HCT116 (cell line): Measurements from ENCODE around the gene COQ10B. TPM values are rescaled to one million over a fixed set of nuclear protein-coding genes. Genes with fewer than 3 reads are reported as not detected.

Experiments
- ATAC-seq: fragments of 200-7000 bp; cut with Tn5 transposase; 2 replicates; pipeline ENCODE4 v1.9.1; 2020; ENCODE audit warnings: mild to moderate bottlenecking, moderate library complexity
- BruUV-seq: library from RNA; stranded (reverse); fragments of 400-500 nt; replicated peaks from 2 replicates; lab custom pipeline; 2021; lab: Mats Ljungman, UMichigan
- CTCF ChIA-PET: fragments of 300-600 bp; sonication (Branson Sonifier 250); formaldehyde crosslinking; loops from one replicate; lab custom pipeline; 2021; ENCODE audit warnings: antibody characterized with exemption; lab: Charles Lee
- POLR2A ChIA-PET: fragments of 300-600, 350-600 bp; sonication (Branson Sonifier 250); formaldehyde crosslinking; loops from one replicate; lab custom pipeline; 2021; ENCODE audit warnings: antibody characterized with exemption; lab: Charles Lee
- RAD21 ChIA-PET, 2 experiments: fragments of 300-600 bp; sonication (Branson Sonifier 250); formaldehyde crosslinking; loops; one replicate each; lab custom pipeline; 2023; ENCODE audit warnings: low total read pairs in 2 of 2; ENCODE audit not compliant: uncharacterized antibody in 2 of 2, unreplicated experiment in 2 of 2, low non-redundant PET in 1 of 2; lab: Charles Lee
- DNase-seq: peaks from one replicate; pipeline ENCODE4 v3.0.0-alpha.2; 2010; ENCODE audit warnings: low read depth, low spot score
- H2AFZ ChIP-seq: fragments of 200-600 bp; shearing (Covaris generic), sonication (generic); 2 replicates; pipeline ENCODE4 v1.6.1; 2017; ENCODE audit warnings: low read depth, mixed run types, mixed read lengths, antibody characterized with exemption, low read length; ENCODE audit not compliant: poor library complexity, severe bottlenecking
- H3K27ac ChIP-seq: 2 replicates; pipeline ENCODE4 v1.5.1; 2012; ENCODE audit warnings: low read depth, low read length
- H3K27me3 ChIP-seq: fragments of 200-600 bp; sonication (generic); 2 replicates; pipeline ENCODE4 v1.6.1; 2016; ENCODE audit warnings: mixed run types, low read length, mixed read lengths; ENCODE audit not compliant: insufficient read depth
- H3K36me3 ChIP-seq, 2 experiments: fragments of 200-500 bp in 1 of 2; fragments of 200-600 bp in 1 of 2; sonication (Bioruptor generic) in 1 of 2; sonication (generic) in 1 of 2; 2 replicates each; pipeline versions ENCODE4 v1.5.1 to v1.6.1; 2014 to 2016; ENCODE audit warnings: low read length in 2 of 2, inconsistent platforms in 1 of 2, mixed read lengths in 1 of 2, mixed run types in 1 of 2; ENCODE audit not compliant: insufficient read depth in 2 of 2, control insufficient read depth in 1 of 2
- H3K4me1 ChIP-seq, 2 experiments: fragments of 200-600 bp in 1 of 2; sonication (generic) in 1 of 2; 2 replicates each; pipeline versions ENCODE4 v1.5.1 to v1.6.1; 2012 to 2017; ENCODE audit warnings: low read length in 2 of 2, inconsistent platforms in 1 of 2, mild to moderate bottlenecking in 1 of 2, mixed read lengths in 1 of 2, mixed run types in 1 of 2, moderate library complexity in 1 of 2; ENCODE audit not compliant: insufficient read depth in 2 of 2, control insufficient read depth in 1 of 2
- H3K4me2 ChIP-seq: fragments of 200-600 bp; sonication (generic); 2 replicates; pipeline ENCODE4 v1.6.1; 2017; ENCODE audit warnings: mixed run types, low read length, mixed read lengths
- H3K4me3 ChIP-seq, 2 experiments: fragments of 200-600 bp in 1 of 2; sonication (generic) in 1 of 2; replicated peaks in 1 of 2; 2 replicates each; pipeline ENCODE4 v1.5.1; 2011 to 2016; ENCODE audit warnings: low read length in 2 of 2, control low read depth in 1 of 2, low read depth in 1 of 2, mild to moderate bottlenecking in 1 of 2, mixed read lengths in 1 of 2, mixed run types in 1 of 2
- H3K79me2 ChIP-seq: fragments of 200-600 bp; sonication (generic); 2 replicates; pipeline ENCODE4 v1.6.1; 2017; ENCODE audit warnings: mild to moderate bottlenecking, mixed run types, low read length, moderate library complexity, mixed read lengths; ENCODE audit not compliant: insufficient read depth
- H3K9ac ChIP-seq: fragments of 200-600 bp; sonication (generic); 2 replicates; pipeline ENCODE4 v1.6.1; 2016; ENCODE audit warnings: low read length, mixed read lengths
- H3K9me2 ChIP-seq: fragments of 200-600 bp; sonication (generic), shearing (Covaris generic); 2 replicates; pipeline ENCODE4 v1.6.1; 2017; ENCODE audit warnings: mixed run types, mild to moderate bottlenecking, moderate library complexity; ENCODE audit not compliant: insufficient read depth
- H3K9me3 ChIP-seq, 2 experiments: fragments of 200-500 bp in 1 of 2; fragments of 200-600 bp in 1 of 2; sonication (Bioruptor generic) in 1 of 2; sonication (generic) in 1 of 2; 2 replicates each; pipeline ENCODE4 v1.6.1; 2014 to 2017; ENCODE audit warnings: low read length in 2 of 2, mixed read lengths in 2 of 2, inconsistent platforms in 1 of 2, low read depth in 1 of 2, mild to moderate bottlenecking in 1 of 2, mixed run types in 1 of 2, moderate library complexity in 1 of 2; ENCODE audit not compliant: control insufficient read depth in 1 of 2, insufficient read depth in 1 of 2
- H4K20me1 ChIP-seq: fragments of 200-600 bp; sonication (generic), shearing (Covaris generic); 2 replicates; pipeline ENCODE4 v1.6.1; 2017; ENCODE audit warnings: mixed run types, mild to moderate bottlenecking, moderate library complexity; ENCODE audit not compliant: insufficient read depth
- ELF1 ChIP-seq: IDR thresholded peaks from 2 replicates; pipeline ENCODE4 v1.6.1; 2012; ENCODE audit warnings: low read depth, borderline replicate concordance
- MAX ChIP-seq: IDR thresholded peaks from 2 replicates; pipeline ENCODE4 v1.6.1; 2012
- POLR2A ChIP-seq: IDR thresholded peaks from 2 replicates; pipeline ENCODE4 v1.7.0; 2011; ENCODE audit warnings: borderline replicate concordance; ENCODE audit not compliant: insufficient read depth, insufficient read length; ENCODE audit errors: extremely low read depth
- POLR2AphosphoS5 ChIP-seq: IDR thresholded peaks from 2 replicates; pipeline ENCODE4 v1.6.1; 2011; ENCODE audit warnings: mild to moderate bottlenecking, low read depth, low read length, moderate library complexity
- REST ChIP-seq: IDR thresholded peaks from 2 replicates; pipeline ENCODE4 v1.6.1; 2012; ENCODE audit warnings: low read depth
- SRF ChIP-seq: IDR thresholded peaks from 2 replicates; pipeline ENCODE4 v1.6.1; 2012; ENCODE audit warnings: low read depth
- TCF7L2 ChIP-seq: IDR thresholded peaks from 2 replicates; pipeline ENCODE4 v1.7.0; 2011; ENCODE audit warnings: borderline replicate concordance, inconsistent platforms; ENCODE audit not compliant: insufficient read depth, insufficient read length; ENCODE audit errors: extremely low read depth
- ZFX ChIP-seq: fragments of 450-650 bp; IDR thresholded peaks from 2 replicates; pipeline ENCODE4 v1.6.1; 2017
- intact Hi-C: fragments of 100-400 bp; cut with micrococcal nuclease; formaldehyde crosslinking; loops from 2 replicates; pipeline ENCODE4 v1.10.0; 2022
- total RNA-seq: library from RNA; stranded (reverse); gene quantifications from one replicate; pipeline ENCODE4 v1.2.1, GENCODE V29; 2021; ENCODE audit not compliant: unreplicated experiment
- TF ChIP-seq, protein P1 (sequence below): IDR thresholded peaks from 2 replicates; pipeline ENCODE4 v1.6.1; 2012

Gene COQ10B
- total RNA-seq, 1 experiment from 2014 or later, result 20.4 TPM

DNA sequence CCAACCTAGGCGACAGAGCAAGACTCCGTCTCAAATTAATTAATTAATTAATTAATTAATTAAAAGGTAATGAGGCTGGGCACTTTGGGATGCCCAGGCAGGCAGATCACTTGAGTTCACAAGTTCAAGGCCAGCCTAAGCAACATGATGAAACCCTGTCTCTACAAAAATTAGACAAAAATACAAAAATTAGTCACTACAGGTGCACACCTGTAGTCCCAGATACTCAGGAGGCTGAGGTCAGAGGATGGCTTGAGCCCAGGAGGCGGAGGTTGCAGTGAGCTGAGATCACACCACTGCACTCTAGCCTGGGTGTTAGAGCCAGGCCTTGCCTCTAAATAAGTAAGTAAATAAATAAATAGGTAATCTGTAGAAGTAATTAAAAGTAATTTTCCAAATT, 25.4 kb upstream of the COQ10B start:
- Histone ChIP-seq H3K4me3 (no peak overlapping the region), H3K27me3 (no peaks in the 10 kb centered on the region), H3K27ac (no peak overlapping the region), H3K79me2 (peaks cover 100% of the 10 kb centered on the region), H3K9me3 (no peaks in the 10 kb centered on the region), H3K4me2 (no peak overlapping the region), H3K36me3 (peaks cover 3 to 13% of the 10 kb centered on the region in 2 experiments; a peak in 2 of 4 replicates), H2AFZ (no peak overlapping the region), H3K9ac (no peak overlapping the region), H3K9me2 (no peaks in the 10 kb centered on the region), H4K20me1 (peaks cover 63% of the 10 kb centered on the region), H3K4me1 (peaks cover 4 to 7% of the 10 kb centered on the region in 2 experiments; a peak in 2 of 4 replicates)
- BruUV-seq, result no TSS peak
- ChIA-PET CTCF (no interaction called here), RAD21 (no interaction called here), POLR2A (no interaction called here)
- ATAC-seq (no peak), DNase-seq (no peak)
- no peak for TF ChIP-seq POLR2AphosphoS5
- TF ChIP-seq, protein P1, sequence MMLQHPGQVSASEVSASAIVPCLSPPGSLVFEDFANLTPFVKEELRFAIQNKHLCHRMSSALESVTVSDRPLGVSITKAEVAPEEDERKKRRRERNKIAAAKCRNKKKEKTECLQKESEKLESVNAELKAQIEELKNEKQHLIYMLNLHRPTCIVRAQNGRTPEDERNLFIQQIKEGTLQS, result no peak
- no peak for TF ChIP-seq ELF1
- TF ChIP-seq ZFX, result no peak
- TF ChIP-seq TCF7L2, result no peak
- no peak for TF ChIP-seq MAX
- TF ChIP-seq REST, result no peak
- TF ChIP-seq POLR2A, result no peak
- no peak for TF ChIP-seq SRF
- intact Hi-C loops, result no loop called here
